OCI-LY3 (cell line): ENCODE data around the gene CREB3L2.
A peak's percentile ranks its signal among the peaks of the same experiment; 100 is the strongest.
"Not testable (repeated sequence)": the region's sequence is repeated elsewhere in the genome, so short reads cannot be mapped to it uniquely, and the experiment has no call there.

ENCODE experiments used
- H2AFZ ChIP-seq: fragments of 200-600, 300-600 bp; shearing (Covaris generic); 2 replicates; pipeline ENCODE4 v1.6.0; 2014; ENCODE audit warnings: antibody characterized with exemption, low read depth, low read length
- H3K27ac ChIP-seq: fragments of 200-600, 300-600 bp; sonication (generic); 2 replicates; pipeline ENCODE4 v1.5.1; 2014; ENCODE audit warnings: mild to moderate bottlenecking, low read length, moderate library complexity, mixed read lengths
- H3K27me3 ChIP-seq: fragments of 200-600, 300-600 bp; sonication (generic); 2 replicates; pipeline ENCODE4 v1.6.1; 2014; ENCODE audit warnings: low read depth, low read length, mixed read lengths
- H3K36me3 ChIP-seq: fragments of 200-600, 300-600 bp; sonication (generic); replicated peaks from 2 replicates; pipeline ENCODE3; 2014; ENCODE audit warnings: low read depth, low read length, mixed read lengths
- H3K4me1 ChIP-seq: fragments of 300-600, 200-600 bp; sonication (generic); 2 replicates; pipeline ENCODE4 v1.6.1; 2014; ENCODE audit warnings: low read length, mixed read lengths
- H3K4me2 ChIP-seq: fragments of 200-600, 300-600 bp; sonication (generic); 2 replicates; pipeline ENCODE4 v1.6.1; 2014; ENCODE audit warnings: low read length, mixed read lengths
- H3K4me3 ChIP-seq: fragments of 300-600, 200-600 bp; sonication (generic); 2 replicates; pipeline ENCODE4 v1.5.1; 2014; ENCODE audit warnings: antibody characterized with exemption, mild to moderate bottlenecking, low read length, moderate library complexity
- H3K79me2 ChIP-seq: fragments of 300-600, 200-600 bp; shearing (Covaris generic); 2 replicates; pipeline ENCODE4 v1.6.1; 2014; ENCODE audit warnings: mild to moderate bottlenecking, low read length, mixed read lengths
- H3K9ac ChIP-seq: fragments of 300-600, 200-600 bp; shearing (Covaris generic); 2 replicates; pipeline ENCODE4 v1.6.0; 2014; ENCODE audit warnings: mild to moderate bottlenecking, low read length, moderate library complexity
- H3K9me3 ChIP-seq: fragments of 200-600, 300-600 bp; shearing (Covaris generic); 2 replicates; pipeline ENCODE4 v1.6.1; 2014; ENCODE audit warnings: low read length, mixed read lengths; ENCODE audit not compliant: insufficient read depth
- H4K20me1 ChIP-seq: fragments of 200-600, 300-600 bp; sonication (generic); 2 replicates; pipeline ENCODE4 v1.6.1; 2016; ENCODE audit warnings: low read length, mixed read lengths; ENCODE audit not compliant: insufficient read depth
- EZH2phosphoT487 ChIP-seq: fragments of 200-600 bp; shearing (Covaris generic); IDR thresholded peaks from 2 replicates; pipeline ENCODE4 v1.6.1; 2018; ENCODE audit warnings: antibody characterized with exemption, mixed run types, low read depth
- TF ChIP-seq, protein P1 (sequence below): fragments of 200-600, 300-600 bp; sonication (generic); IDR thresholded peaks from 2 replicates; pipeline ENCODE4 v1.5.1; 2014; ENCODE audit warnings: antibody characterized with exemption, low read length, low read depth

The CREB3L2 gene

DNA sequence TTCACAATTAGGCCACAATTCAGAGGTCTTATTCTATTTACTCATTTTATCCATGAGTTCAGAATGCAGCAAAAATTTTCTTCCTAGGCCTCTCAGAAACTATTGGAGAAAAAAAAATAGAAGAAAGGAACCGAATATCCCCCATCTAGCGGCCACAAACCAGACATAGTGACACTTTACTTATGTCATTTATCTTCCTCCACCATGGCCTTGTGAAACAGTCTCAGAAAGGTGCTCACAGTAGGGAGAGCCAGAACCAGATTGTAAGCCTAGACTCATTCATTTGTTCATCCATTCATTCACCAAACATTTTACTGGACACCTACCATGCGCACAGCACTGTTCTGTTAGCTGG is 16.0 kb downstream of the CREB3L2 start:
- no peaks in the 10 kb centered on the region for H3K27me3 ChIP-seq
- TF ChIP-seq EZH2phosphoT487 = no peak
- TF ChIP-seq, protein P1, sequence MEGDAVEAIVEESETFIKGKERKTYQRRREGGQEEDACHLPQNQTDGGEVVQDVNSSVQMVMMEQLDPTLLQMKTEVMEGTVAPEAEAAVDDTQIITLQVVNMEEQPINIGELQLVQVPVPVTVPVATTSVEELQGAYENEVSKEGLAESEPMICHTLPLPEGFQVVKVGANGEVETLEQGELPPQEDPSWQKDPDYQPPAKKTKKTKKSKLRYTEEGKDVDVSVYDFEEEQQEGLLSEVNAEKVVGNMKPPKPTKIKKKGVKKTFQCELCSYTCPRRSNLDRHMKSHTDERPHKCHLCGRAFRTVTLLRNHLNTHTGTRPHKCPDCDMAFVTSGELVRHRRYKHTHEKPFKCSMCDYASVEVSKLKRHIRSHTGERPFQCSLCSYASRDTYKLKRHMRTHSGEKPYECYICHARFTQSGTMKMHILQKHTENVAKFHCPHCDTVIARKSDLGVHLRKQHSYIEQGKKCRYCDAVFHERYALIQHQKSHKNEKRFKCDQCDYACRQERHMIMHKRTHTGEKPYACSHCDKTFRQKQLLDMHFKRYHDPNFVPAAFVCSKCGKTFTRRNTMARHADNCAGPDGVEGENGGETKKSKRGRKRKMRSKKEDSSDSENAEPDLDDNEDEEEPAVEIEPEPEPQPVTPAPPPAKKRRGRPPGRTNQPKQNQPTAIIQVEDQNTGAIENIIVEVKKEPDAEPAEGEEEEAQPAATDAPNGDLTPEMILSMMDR = peak; percentile 35
- peak overlapping the region; percentile 93 for H3K9ac ChIP-seq
- peaks cover 10% of the 10 kb centered on the region for H3K9me3 ChIP-seq
- peaks cover 98% of the 10 kb centered on the region for H3K4me1 ChIP-seq
- peaks cover 18% of the 10 kb centered on the region for H4K20me1 ChIP-seq
- peak overlapping the region; percentile 95 for H3K4me2 ChIP-seq
- H3K36me3 ChIP-seq = peaks cover 36% of the 10 kb centered on the region
- H3K27ac ChIP-seq = peak overlapping the region; percentile 99
- no peak overlapping the region for H2AFZ ChIP-seq
- H3K4me3 ChIP-seq = peak overlapping the region; percentile 69
- H3K79me2 ChIP-seq = peaks cover 97% of the 10 kb centered on the region

DNA sequence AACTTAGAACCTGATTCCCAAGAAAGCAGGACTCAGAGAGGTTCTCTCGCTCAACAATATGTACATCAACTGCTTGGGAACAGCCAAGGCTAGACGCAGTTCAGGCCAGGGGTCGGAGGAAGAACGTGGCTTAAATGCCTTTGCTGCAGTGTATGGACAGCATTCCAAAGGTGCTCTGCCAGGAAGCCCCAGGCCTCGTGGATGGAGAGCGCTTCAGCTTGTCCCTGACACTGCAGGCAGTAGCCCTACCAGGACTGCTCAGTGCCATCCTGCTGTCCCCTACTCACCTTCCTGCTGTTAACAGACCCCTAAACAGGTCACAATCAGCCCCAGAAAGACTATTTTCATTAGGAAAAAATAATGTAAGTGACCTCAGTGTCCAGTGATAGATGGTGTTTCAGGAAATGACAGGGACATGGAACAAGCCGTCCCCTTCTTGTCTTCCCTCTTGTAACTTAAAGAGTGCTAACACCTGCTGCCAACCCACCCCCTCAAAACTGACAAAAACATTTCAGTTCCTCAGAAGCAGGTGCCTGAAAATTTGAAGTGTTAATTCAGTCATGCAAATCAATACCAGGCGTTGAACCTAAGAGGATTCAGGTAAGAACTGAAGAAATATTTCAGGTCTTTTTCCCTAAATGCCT is 16.5 kb downstream of the CREB3L2 start:
- H3K27ac ChIP-seq = peak overlapping the region; percentile 99
- H3K4me2 ChIP-seq = peak overlapping the region; percentile 95
- H3K9me3 ChIP-seq = peaks cover 10% of the 10 kb centered on the region
- H4K20me1 ChIP-seq = peaks cover 14% of the 10 kb centered on the region
- H3K79me2 ChIP-seq = peaks cover 97% of the 10 kb centered on the region
- H3K9ac ChIP-seq = peak overlapping the region; percentile 93
- peaks cover 36% of the 10 kb centered on the region for H3K36me3 ChIP-seq
- H3K4me1 ChIP-seq = peaks cover 98% of the 10 kb centered on the region
- no peaks in the 10 kb centered on the region for H3K27me3 ChIP-seq
- TF ChIP-seq, protein P1 = no peak
- no peak for TF ChIP-seq EZH2phosphoT487
- no peak overlapping the region for H2AFZ ChIP-seq
- peak overlapping the region; percentile 69 for H3K4me3 ChIP-seq

DNA sequence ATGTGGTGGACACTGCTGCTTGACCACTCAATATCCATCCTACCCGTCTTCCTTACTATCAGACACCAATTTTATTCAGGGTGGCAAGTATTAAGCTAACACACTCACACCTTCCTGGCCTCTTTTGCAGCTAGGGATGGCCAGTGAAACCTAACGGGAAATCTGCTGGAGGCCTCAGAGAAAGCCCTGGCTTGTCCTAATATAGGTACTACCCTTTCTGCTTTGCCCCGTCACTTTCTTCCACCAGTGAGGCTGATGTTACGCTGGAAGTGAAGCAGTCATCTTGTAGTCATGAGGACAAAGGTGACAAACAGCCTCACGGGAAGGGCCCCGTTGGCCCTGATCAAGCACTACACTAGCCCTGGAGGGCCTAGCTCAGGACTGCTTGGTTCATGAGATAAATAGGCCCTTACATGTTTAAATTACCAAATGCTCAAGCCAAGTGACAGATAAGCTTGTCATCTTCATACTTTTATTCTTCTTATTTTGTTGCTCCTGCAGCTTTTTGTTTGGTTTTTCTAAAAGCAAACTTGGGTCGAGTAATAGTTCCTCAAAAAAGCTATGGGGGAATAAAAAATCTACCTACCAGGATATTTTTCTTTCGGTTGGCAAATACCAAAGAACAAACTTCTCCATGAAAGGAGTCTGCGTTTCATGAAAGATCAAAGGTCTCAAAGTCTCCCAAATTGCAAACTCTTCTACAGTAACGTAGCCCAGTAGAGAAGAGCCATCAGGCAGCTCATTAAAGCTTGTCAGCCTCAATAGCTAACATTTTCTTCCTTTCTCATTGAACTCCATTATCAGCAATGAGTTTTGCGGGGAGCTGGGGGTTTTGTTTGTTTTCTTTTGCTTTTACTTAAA is 17.5 kb downstream of the CREB3L2 start:
- no peak for TF ChIP-seq EZH2phosphoT487
- TF ChIP-seq, protein P1 = no peak
- H3K4me1 ChIP-seq = peaks cover 96% of the 10 kb centered on the region
- no peaks in the 10 kb centered on the region for H3K27me3 ChIP-seq
- peaks cover 97% of the 10 kb centered on the region for H3K79me2 ChIP-seq
- H3K9me3 ChIP-seq = peaks cover 10% of the 10 kb centered on the region
- H3K9ac ChIP-seq = peak overlapping the region; percentile 80
- peak overlapping the region; percentile 66 for H3K4me3 ChIP-seq
- peak overlapping the region; percentile 95 for H3K4me2 ChIP-seq
- peak overlapping the region; percentile 99 for H3K27ac ChIP-seq
- no peak overlapping the region for H2AFZ ChIP-seq
- peaks cover 44% of the 10 kb centered on the region for H3K36me3 ChIP-seq
- H4K20me1 ChIP-seq = peaks cover 11% of the 10 kb centered on the region

DNA sequence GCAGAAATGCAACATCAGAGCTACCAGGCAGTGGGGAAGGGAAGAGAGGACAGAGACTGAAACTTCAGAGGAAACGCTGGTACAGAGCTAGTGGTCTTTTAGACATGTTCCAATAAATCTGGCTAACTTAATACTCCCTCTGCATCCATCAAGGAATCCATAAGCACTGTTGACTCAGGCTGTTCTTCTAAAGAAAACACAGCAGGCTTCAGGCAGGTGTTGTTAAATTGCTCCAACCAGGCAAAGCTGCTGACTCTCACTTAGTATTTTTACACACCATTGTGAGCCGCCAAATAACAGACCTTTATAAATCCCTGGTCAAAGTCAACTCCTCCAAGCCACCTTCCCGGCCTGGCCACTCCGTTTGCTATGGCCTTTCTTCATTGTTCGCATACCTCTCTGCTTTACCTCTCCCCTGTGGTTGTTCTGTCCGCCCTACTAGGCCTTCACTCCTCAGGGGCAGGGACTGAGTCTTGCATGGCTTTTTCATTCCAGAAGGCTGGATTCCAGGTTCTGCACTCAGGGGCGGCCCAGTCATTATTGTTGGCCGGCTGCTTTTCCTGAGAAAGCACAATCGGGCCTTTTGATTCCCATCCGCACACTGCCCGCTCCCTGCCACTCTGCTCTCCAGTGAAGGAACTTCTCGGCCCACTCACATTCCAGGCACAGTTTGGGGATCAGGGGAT is 18.4 kb downstream of the CREB3L2 start:
- Histone ChIP-seq H3K36me3 (peaks cover 51% of the 10 kb centered on the region), H3K9ac (no peak overlapping the region), H3K27ac (peak overlapping the region; percentile 99), H3K4me1 (peaks cover 87% of the 10 kb centered on the region), H3K79me2 (peaks cover 97% of the 10 kb centered on the region), H3K4me2 (peak overlapping the region; percentile 95; the same call in 1 of the 2 replicates), H3K27me3 (no peaks in the 10 kb centered on the region), H4K20me1 (peaks cover 14% of the 10 kb centered on the region), H3K9me3 (peaks cover 10% of the 10 kb centered on the region), H2AFZ (no peak overlapping the region), H3K4me3 (no peak overlapping the region; the same call in 1 of the 2 replicates)
- TF ChIP-seq EZH2phosphoT487 = no peak
- TF ChIP-seq, protein P1 = no peak

DNA sequence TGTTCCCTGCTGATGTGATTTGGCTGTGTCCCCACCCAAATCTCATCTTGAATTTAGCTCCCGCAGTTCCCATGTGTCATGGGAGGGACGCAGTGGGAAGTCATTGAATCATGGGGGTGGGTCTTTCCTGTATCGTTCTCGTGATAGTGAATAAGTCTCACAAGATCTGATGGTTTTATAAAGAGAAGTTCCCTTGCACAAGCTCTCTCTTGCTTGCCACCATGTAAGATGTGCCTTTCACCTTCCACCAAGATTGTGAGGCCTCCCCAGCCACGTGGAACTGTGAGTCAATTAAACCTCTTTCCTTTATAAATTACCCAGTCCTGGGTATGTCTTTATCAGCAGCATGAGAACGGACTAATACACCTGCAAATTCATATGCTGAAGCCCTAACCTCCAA is 19.5 kb downstream of the CREB3L2 start:
- peak overlapping the region; percentile 99 for H3K27ac ChIP-seq
- H3K4me3 ChIP-seq = 0 out of 2 replicates have a peak overlapping the region, but pooled peaks have one; percentile 45
- H3K9ac ChIP-seq, H3K27me3 ChIP-seq, H3K9me3 ChIP-seq, H2AFZ ChIP-seq: not testable (repeated sequence)
- H3K36me3 ChIP-seq = peaks cover 60% of the 10 kb centered on the region
- H3K4me1 ChIP-seq = peaks cover 76% of the 10 kb centered on the region
- H3K4me2 ChIP-seq = peak overlapping the region; percentile 62
- H4K20me1 ChIP-seq = peaks cover 23% of the 10 kb centered on the region
- peaks cover 97% of the 10 kb centered on the region for H3K79me2 ChIP-seq
